NCI-H2171 treated with DMSO at 0.1 percent for 48 hours (cell line): ENCODE data around the gene MPL.

ENCODE experiments used
- DNase-seq: peaks from one replicate; lab custom pipeline; 2025; lab: John Stamatoyannopoulos, UW

MPL gene

DNA sequence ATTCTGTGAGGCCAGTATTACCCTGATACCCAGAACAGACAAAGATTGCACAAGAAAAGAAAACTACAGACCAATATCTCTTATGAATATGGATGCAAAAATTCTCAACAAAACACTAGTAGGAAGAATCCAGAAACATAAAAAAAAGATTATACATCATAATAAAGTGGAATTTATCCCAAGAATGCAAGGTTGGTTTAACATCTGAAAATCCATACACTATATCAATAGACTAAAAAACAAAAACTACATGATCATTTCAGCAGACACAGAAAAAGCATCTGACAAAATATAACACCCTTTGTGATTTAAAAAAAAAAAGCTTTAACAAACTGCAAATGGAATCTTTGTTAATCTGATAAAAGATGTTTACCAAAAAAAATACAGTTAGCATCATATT is 12.2 kb upstream of the MPL start:
- DNase-seq, result no peak

DNA sequence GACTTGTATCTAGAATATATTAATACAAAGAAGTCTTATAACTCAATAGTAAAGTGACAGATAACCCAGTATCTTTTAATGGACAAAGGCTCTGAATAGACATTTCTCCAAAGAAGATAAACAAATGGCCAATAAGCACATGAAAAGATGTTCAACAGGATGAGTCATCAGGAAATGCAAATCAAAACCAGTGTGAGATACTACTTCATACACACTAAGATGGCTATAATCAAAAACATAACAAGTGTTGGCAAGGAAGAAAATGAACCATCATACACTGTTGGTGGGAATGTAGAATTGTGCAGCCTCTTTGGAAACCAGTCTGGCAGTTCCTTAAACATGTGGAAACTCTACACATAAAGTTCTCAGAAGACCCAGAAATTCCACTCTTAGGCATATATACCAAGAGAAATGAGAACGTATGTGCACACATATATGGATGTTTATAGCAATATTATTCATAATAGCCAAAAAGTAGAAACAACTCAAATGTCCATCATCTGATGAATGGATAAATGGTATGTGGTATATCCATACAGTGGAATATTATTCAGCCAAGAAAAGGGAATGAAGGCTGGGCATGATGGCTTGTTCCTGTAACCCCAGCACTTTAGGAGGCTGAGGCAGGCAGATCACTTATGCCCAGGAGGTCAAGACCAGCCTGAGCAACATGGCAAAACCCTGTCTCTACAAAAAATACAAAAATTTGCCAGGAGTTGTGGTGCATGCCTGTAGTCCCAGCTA is 9.9 kb upstream of the MPL start:
- DNase-seq, result no peak

DNA sequence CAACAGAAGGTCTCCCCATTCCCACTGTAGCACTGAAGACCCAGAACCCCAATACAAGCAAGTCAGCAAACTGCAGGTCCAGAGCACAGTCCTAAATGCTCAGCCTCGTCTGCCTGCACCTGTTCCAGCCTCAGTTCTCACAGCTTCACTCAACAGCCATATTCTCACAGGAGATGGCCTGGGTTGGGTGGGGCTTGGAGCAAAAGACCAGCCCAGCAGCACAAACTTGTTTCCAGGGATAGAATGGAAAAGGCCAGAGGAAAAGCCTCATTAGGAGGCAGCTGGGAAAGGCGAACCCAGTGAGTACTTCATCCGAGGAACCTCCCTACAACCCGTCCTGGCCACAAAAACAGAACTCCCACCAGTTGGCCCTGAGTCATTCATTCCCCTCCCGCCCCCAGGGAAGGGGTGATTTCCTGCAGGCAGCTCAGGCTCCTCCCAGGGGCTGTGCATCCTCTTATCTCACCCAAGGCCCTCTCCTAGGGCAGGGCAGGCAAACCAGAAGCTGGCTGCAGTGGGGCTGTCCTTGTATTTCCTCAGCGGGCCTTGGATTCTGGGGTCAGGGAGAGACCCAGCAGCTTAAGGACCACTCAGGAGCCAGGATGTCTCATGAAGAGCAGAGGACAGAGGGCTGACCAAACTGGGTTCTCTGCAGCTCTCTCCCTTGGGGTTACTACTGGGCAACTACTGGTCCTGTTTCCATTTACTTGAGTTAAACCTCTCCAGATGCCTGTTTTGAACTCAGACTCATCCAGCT is 7.4 kb upstream of the MPL start:
- no peak for DNase-seq

GRCh38 chr1:43331688-43332087 is 5.9 kb upstream of the MPL start:
- DNase-seq, result no peak

- DNase-seq, result no peak
Measured at GRCh38 chr1:43334453-43335205, 3.0 kb upstream of the MPL start.

DNA sequence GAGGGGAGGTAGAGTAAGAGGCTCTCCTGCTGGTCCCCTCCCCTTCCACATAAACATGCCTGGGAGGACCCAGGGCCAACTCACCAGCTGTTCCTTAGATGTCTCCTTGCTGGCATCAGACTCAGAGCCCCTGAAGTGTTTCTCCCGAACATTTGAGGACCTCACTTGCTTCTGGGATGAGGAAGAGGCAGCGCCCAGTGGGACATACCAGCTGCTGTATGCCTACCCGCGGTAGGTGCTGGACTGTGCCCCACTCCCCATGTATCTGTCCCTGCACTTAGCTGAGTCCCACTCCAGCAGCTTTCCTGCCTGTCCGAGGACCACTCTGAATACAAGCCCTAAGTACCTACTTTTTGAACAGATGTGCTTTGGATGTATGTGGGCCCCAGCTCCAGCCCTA is 383 bp downstream of the MPL start:
- no peak for DNase-seq

GRCh38 chr1:43339584-43340232 is 2.1 kb downstream of the MPL start:
- DNase-seq, result no peak

DNA sequence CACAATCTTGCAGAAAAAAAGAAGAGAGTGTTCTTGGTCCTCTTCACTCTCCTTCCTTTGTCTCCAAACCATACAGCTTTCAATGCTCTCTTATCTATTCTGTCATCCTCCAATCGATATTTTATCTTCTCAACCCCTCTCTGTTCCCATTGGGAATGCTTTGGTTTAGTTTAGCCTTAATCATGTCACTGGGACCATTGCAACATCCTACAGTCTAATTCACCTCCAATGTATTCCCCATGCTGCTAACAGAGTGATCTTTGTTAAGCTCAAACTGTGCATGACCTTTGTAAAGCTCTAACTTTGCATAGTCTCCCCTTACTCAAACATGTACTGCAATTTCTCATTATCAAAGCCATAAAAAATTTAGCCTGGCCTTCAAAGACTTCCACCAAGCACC is 2.9 kb downstream of the MPL start:
- no peak for DNase-seq

GRCh38 chr1:43344267-43344850 is 6.7 kb downstream of the MPL start:
- DNase-seq, result no peak

GRCh38 chr1:43345120-43345519 is 7.5 kb downstream of the MPL start:
- DNase-seq, result no peak

DNA sequence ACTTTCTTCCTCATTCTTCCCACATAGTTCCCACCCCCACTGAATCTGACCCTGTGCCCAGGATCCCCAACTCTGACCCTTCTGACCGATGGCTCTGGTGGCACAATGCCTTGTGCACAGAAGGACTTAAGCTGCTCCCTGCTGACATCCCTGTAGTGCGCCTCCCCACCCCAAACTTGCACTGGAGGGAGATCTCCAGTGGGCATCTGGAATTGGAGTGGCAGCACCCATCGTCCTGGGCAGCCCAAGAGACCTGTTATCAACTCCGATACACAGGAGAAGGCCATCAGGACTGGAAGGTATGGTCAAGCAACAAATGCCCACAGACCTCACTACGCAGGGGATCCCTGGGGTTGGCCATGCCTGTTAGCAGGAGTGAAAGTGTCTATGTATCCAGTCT is 9.0 kb downstream of the MPL start:
- DNase-seq, result no peak

- DNase-seq, result peak; percentile 88
Measured at GRCh38 chr1:43348343-43348808, 10.8 kb downstream of the MPL start.

- peak; percentile 93 for DNase-seq
Measured at GRCh38 chr1:43348809-43349593, 11.4 kb downstream of the MPL start.

DNA sequence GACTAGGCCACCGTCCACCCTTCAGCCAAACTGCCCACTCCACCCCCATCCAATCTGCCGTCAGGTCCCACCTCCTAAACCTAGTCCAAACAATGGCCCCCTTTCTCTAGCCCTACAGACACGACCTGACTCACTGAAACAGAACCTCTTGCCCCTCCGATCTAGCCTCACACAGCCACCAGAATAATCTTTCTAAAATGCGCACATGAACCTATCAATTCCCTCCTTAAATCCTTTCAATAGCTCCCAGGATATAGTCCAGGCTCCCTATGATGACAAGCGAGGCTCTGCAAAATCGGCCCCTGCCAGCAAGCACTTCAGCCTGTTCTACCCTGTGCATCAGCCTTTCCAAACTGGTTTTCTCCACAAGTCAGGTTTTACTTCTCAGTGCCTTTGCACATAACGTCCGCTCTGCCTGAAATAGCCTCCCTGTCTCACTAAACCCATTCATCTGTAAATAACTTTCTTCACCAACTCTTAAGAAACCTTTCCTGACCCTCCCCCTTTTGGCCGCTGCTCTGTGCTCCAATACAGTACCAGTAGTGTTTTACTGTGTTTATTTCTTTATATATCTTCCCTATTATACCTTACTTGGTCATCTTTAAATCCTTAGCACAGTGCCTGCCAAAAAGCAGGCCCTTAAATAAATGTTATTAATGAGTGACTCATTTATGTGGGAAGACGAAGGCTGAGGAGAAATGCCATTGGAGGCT is 12.1 kb downstream of the MPL start:
- no peak for DNase-seq

- DNase-seq, result no peak
Measured at GRCh38 chr1:43350976-43351375, 13.4 kb downstream of the MPL start.

- DNase-seq, result no peak
Measured at GRCh38 chr1:43351421-43352350, 14.1 kb downstream of the MPL start.

GRCh38 chr1:43352351-43352705 is 14.7 kb downstream of the MPL start:
- no peak for DNase-seq

GRCh38 chr1:43352881-43353280 is 15.3 kb downstream of the MPL start:
- no peak for DNase-seq

- no peak for DNase-seq
Measured at GRCh38 chr1:43354471-43354870, 16.9 kb downstream of the MPL start.
